GM23248 (cell line): ENCODE data around the gene CPA2. TPM values are rescaled to one million over a fixed set of nuclear protein-coding genes. Genes with fewer than 3 reads are reported as not detected.

ENCODE experiments used
- DNase-seq: peaks from one replicate; pipeline ENCODE4 v3.0.0-alpha.2; 2015
- H2AFZ ChIP-seq: fragments of 200-600 bp; sonication (generic); 2 replicates; pipeline ENCODE4 v1.6.1; 2016; ENCODE audit warnings: antibody characterized with exemption
- H3F3A ChIP-seq: fragments of 200-600 bp; sonication (generic); 2 replicates; pipeline ENCODE4 v1.6.1; 2016; ENCODE audit warnings: mild to moderate bottlenecking, antibody characterized with exemption, mixed run types; ENCODE audit not compliant: insufficient read depth
- H3K27ac ChIP-seq: fragments of 200-600 bp; sonication (generic); 2 replicates; pipeline ENCODE4 v1.5.1; 2016; ENCODE audit warnings: mild to moderate bottlenecking
- H3K27me3 ChIP-seq: fragments of 200-600 bp; sonication (generic); replicated peaks from 2 replicates; pipeline ENCODE4 v1.6.1; 2016; ENCODE audit warnings: mild to moderate bottlenecking; ENCODE audit not compliant: insufficient read depth
- H3K36me3 ChIP-seq: fragments of 200-600 bp; sonication (generic); 2 replicates; pipeline ENCODE4 v1.6.1; 2016; ENCODE audit warnings: low read depth, mild to moderate bottlenecking
- H3K4me1 ChIP-seq: fragments of 200-600 bp; sonication (generic); 2 replicates; pipeline ENCODE4 v1.6.1; 2016; ENCODE audit warnings: mild to moderate bottlenecking; ENCODE audit not compliant: insufficient read depth
- H3K4me2 ChIP-seq: fragments of 200-600 bp; sonication (generic); one replicate; pipeline ENCODE4 v1.6.1; 2016; ENCODE audit warnings: mild to moderate bottlenecking; ENCODE audit not compliant: unreplicated experiment
- H3K4me3 ChIP-seq: fragments of 200-600 bp; sonication (generic); 2 replicates; pipeline ENCODE4 v1.5.1; 2016; ENCODE audit warnings: mild to moderate bottlenecking
- H3K79me2 ChIP-seq: fragments of 200-600 bp; sonication (generic); 2 replicates; pipeline ENCODE4 v1.6.1; 2016; ENCODE audit warnings: mild to moderate bottlenecking; ENCODE audit not compliant: insufficient read depth
- H3K9ac ChIP-seq: fragments of 200-600 bp; sonication (generic); 2 replicates; pipeline ENCODE4 v1.6.1; 2016; ENCODE audit warnings: mild to moderate bottlenecking
- H3K9me2 ChIP-seq: fragments of 200-600 bp; sonication (generic); 2 replicates; pipeline ENCODE4 v1.6.1; 2016; ENCODE audit warnings: mixed run types, mild to moderate bottlenecking, moderate library complexity; ENCODE audit not compliant: insufficient read depth
- H3K9me3 ChIP-seq: fragments of 200-600 bp; sonication (generic); one replicate; pipeline ENCODE4 v1.6.1; 2017; ENCODE audit warnings: low read depth
- H4K20me1 ChIP-seq: fragments of 200-600 bp; sonication (generic); 2 replicates; pipeline ENCODE4 v1.6.0; 2016; ENCODE audit not compliant: insufficient read depth
- EZH2 ChIP-seq: fragments of 200-600 bp; sonication (generic); IDR thresholded peaks from 2 replicates; pipeline ENCODE4 v1.6.1; 2018; ENCODE audit warnings: antibody characterized with exemption, mild to moderate bottlenecking; ENCODE audit not compliant: insufficient read depth, poor library complexity, severe bottlenecking
- EZH2phosphoT487 ChIP-seq: fragments of 200-600 bp; sonication (generic); IDR thresholded peaks from 2 replicates; pipeline ENCODE4 v1.6.1; 2018; ENCODE audit warnings: antibody characterized with exemption, moderate library complexity, mild to moderate bottlenecking, low read depth; ENCODE audit not compliant: insufficient read depth
- WGBS, 2 experiments: methylation state at CpG; one replicate each; pipeline ENCODE4 v1.1.6; 2015 to 2017; ENCODE audit warnings: low lambda C conversion rate in 2 of 2, low coverage in 1 of 2; ENCODE audit errors: missing lambda C conversion rate in 2 of 2; 5-methylcytosine and 5-hydroxymethylcytosine counted together
- in situ Hi-C: fragments of 300-500 bp; cut with MboI; formaldehyde crosslinking; loops from 2 replicates; pipeline ENCODE4 v1.15.0; 2020
- polyA plus RNA-seq: library from polyadenylated mRNA; unstranded; fragments of >200 nt; fragmentation: Nextera tagmentation; extraction: Ambion mirVana; gene quantifications from 2 replicates; pipeline ENCODE4 v1.2.1, GENCODE V29; 2016
- total RNA-seq: library from RNA; depleted of rRNA; stranded (reverse); fragments of >200 nt; shearing (Covaris generic); gene quantifications from 2 replicates; pipeline ENCODE4 v1.2.3, GENCODE V29; 2014

Gene CPA2
- total and polyA plus RNA-seq, 2 experiments from 2014 or later: not detected

DNA sequence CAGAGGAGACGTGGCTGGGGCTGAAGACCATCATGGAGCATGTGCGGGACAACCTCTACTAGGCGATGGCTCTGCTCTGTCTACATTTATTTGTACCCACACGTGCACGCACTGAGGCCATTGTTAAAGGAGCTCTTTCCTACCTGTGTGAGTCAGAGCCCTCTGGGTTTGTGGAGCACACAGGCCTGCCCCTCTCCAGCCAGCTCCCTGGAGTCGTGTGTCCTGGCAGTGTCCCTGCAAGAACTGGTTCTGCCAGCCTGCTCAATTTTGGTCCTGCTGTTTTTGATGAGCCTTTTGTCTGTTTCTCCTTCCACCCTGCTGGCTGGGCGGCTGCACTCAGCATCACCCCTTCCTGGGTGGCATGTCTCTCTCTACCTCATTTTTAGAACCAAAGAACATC, 56.0 kb downstream of the CPA2 start:
- Histone ChIP-seq H3K9me3 (no peaks in the 10 kb centered on the region), H3K4me3 (no peak overlapping the region), H3K27ac (no peak overlapping the region), H3K9ac (no peak overlapping the region), H3K27me3 (no peaks in the 10 kb centered on the region), H2AFZ (no peak overlapping the region), H3F3A (no peaks in the 10 kb centered on the region), H4K20me1 (no peaks in the 10 kb centered on the region), H3K36me3 (no peaks in the 10 kb centered on the region), H3K4me2 (no peak overlapping the region), H3K79me2 (no peaks in the 10 kb centered on the region), H3K9me2 (no peaks in the 10 kb centered on the region), H3K4me1 (no peaks in the 10 kb centered on the region)
- TF ChIP-seq EZH2 (no peak), EZH2phosphoT487 (no peak)
- 93 to 95% methylated on average over 7 of the region's 7 CpGs for WGBS, 2 experiments
- in situ Hi-C loops: no loop called here
- no peak for DNase-seq

- H3K79me2 ChIP-seq: no peaks in the 10 kb centered on the region
- H3K4me2 ChIP-seq: no peak overlapping the region
- H3K4me3 ChIP-seq: no peak overlapping the region
- no peaks in the 10 kb centered on the region for H3K9me3 ChIP-seq
- 92 to 94% methylated on average over 10 of the region's 10 CpGs for WGBS, 2 experiments
- no peak overlapping the region for H3K9ac ChIP-seq
- no peaks in the 10 kb centered on the region for H3K36me3 ChIP-seq
- in situ Hi-C loops: no loop called here
- H3K27ac ChIP-seq: no peak overlapping the region
- H3K27me3 ChIP-seq: no peaks in the 10 kb centered on the region
- H3K9me2 ChIP-seq: no peaks in the 10 kb centered on the region
- DNase-seq: no peak
- H4K20me1 ChIP-seq: no peaks in the 10 kb centered on the region
- no peaks in the 10 kb centered on the region for H3K4me1 ChIP-seq
- no peak for TF ChIP-seq EZH2phosphoT487
- TF ChIP-seq EZH2: no peak
- H3F3A ChIP-seq: no peaks in the 10 kb centered on the region
- H2AFZ ChIP-seq: no peak overlapping the region
Observed at GRCh38 chr7:130324306-130324943, 57.8 kb downstream of the CPA2 start.

- Histone ChIP-seq H3K36me3 (no peaks in the 10 kb centered on the region), H3F3A (no peaks in the 10 kb centered on the region), H3K9me2 (no peaks in the 10 kb centered on the region), H3K4me1 (no peaks in the 10 kb centered on the region; the same call in 1 of the 2 replicates), H3K79me2 (no peaks in the 10 kb centered on the region), H3K27me3 (no peaks in the 10 kb centered on the region), H3K9me3 (no peaks in the 10 kb centered on the region), H3K27ac (no peak overlapping the region), H2AFZ (no peak overlapping the region), H3K9ac (no peak overlapping the region), H3K4me2 (no peak overlapping the region), H3K4me3 (no peak overlapping the region), H4K20me1 (no peaks in the 10 kb centered on the region)
- WGBS, 2 experiments: 91 to 96% methylated on average over 3 of the region's 3 CpGs
- no peak for TF ChIP-seq EZH2
- TF ChIP-seq EZH2phosphoT487: no peak
- in situ Hi-C loops: no loop called here
- DNase-seq: no peak
Observed at GRCh38 chr7:130329681-130330080, 63.0 kb downstream of the CPA2 start.

GRCh38 chr7:130332259-130333053, 65.8 kb downstream of the CPA2 start:
- no peaks in the 10 kb centered on the region for H3K9me3 ChIP-seq
- in situ Hi-C loops: no loop called here

More at GRCh38 chr7:130332259-130333053, 65.8 kb downstream of the CPA2 start:
- DNase-seq: no peak
- Histone ChIP-seq H3K27ac (no peak overlapping the region), H3K79me2 (no peaks in the 10 kb centered on the region), H2AFZ (no peak overlapping the region), H3K27me3 (no peaks in the 10 kb centered on the region), H3K36me3 (no peaks in the 10 kb centered on the region), H3K9ac (no peak overlapping the region), H4K20me1 (no peaks in the 10 kb centered on the region), H3F3A (no peaks in the 10 kb centered on the region), H3K9me2 (no peaks in the 10 kb centered on the region), H3K4me3 (no peak overlapping the region), H3K4me1 (no peaks in the 10 kb centered on the region; the same call in 1 of the 2 replicates), H3K4me2 (no peak overlapping the region)
- TF ChIP-seq EZH2: no peak
- no peak for TF ChIP-seq EZH2phosphoT487
- WGBS, 2 experiments: 84 to 85% methylated on average over 4 of the region's 4 CpGs
